Activated B cell treated with CpG ODN at 0.5 μM for 24 hours (primary cell): Measurements from ENCODE around the gene PRR11. TPM values are rescaled to one million over a fixed set of nuclear protein-coding genes. Genes with fewer than 3 reads are reported as not detected.

Experiments
- ATAC-seq: fragments of 200-7000 bp; cut with Tn5 transposase; one replicate; pipeline ENCODE4 v1.10.0; 2021; ENCODE audit warnings: low read depth, mild to moderate bottlenecking, moderate library complexity
- CTCF ChIA-PET: fragments of 350-600 bp; sonication (Branson Sonifier 250); formaldehyde crosslinking; loops from one replicate; lab custom pipeline; 2021; ENCODE audit warnings: antibody characterized with exemption; lab: Charles Lee
- POLR2A ChIA-PET: fragments of 350-600 bp; sonication (Branson Sonifier 250); formaldehyde crosslinking; loops from one replicate; lab custom pipeline; 2021; ENCODE audit warnings: antibody characterized with exemption; lab: Charles Lee
- DNase-seq: peaks from one replicate; pipeline ENCODE4 v3.0.0; 2022
- H3K27ac Mint-ChIP-seq: one replicate; pipeline ENCODE4 v1.8.0; 2020; ENCODE audit warnings: mixed read lengths
- H3K27me3 Mint-ChIP-seq: one replicate; pipeline ENCODE4 v1.8.0; 2021; ENCODE audit warnings: mixed read lengths
- H3K36me3 Mint-ChIP-seq: one replicate; pipeline ENCODE4 v1.8.0; 2021; ENCODE audit warnings: low read depth, mixed read lengths
- H3K4me1 Mint-ChIP-seq: one replicate; pipeline ENCODE4 v1.8.0; 2021; ENCODE audit warnings: mixed read lengths
- H3K4me3 Mint-ChIP-seq: one replicate; pipeline ENCODE4 v1.8.0; 2020; ENCODE audit warnings: mild to moderate bottlenecking, mixed read lengths
- H3K9me3 Mint-ChIP-seq: one replicate; pipeline ENCODE4 v1.8.0; 2020; ENCODE audit warnings: mixed read lengths
- CTCF ChIP-seq: fragments of 200-600 bp; IDR thresholded peaks from one replicate; pipeline ENCODE4 v1.8.0; 2022; ENCODE audit warnings: antibody characterized with exemption, mild to moderate bottlenecking
- intact Hi-C: fragments of 100-400 bp; cut with micrococcal nuclease; formaldehyde crosslinking; loops from one replicate; pipeline ENCODE4 v1.15.1; 2024
- total RNA-seq: library from RNA; stranded (reverse); gene quantifications from 2 replicates; pipeline ENCODE4 v1.2.3, GENCODE V29; 2022

PRR11 gene
- total RNA-seq, 1 donor from 2014 or later, result 4.8 TPM

DNA sequence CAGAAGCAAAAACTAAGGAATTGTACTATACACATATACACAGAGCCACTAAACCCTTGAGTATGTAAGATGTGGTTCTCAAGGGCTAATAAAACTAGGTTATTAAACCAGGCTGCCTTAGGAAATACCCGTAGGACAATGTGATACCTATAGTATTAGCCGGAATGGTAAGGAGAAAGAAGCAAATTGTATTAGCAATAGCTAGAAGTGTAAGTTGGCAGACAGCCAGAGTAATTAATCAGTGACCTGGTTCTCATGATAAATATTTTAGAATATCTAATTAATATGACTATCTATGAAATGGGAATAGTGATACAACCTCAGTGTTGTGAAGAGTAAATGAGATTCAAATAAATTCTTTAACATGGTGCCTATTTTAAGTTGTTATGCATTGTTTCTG lies 83.4 kb downstream of the PRR11 start:
- Mint-ChIP-seq H3K4me1 (no peaks in the 10 kb centered on the region), H3K27me3 (no peaks in the 10 kb centered on the region), H3K4me3 (no peak overlapping the region), H3K36me3 (no peaks in the 10 kb centered on the region), H3K27ac (no peak overlapping the region), H3K9me3 (no peaks in the 10 kb centered on the region)
- intact Hi-C loops, result no loop called here
- no peak for ATAC-seq
- TF ChIP-seq CTCF, result no peak
- ChIA-PET POLR2A (no interaction called here), CTCF (no interaction called here)
- DNase-seq, result no peak

- H3K4me3 Mint-ChIP-seq, result no peak overlapping the region
- no peaks in the 10 kb centered on the region for H3K9me3 Mint-ChIP-seq
- no peaks in the 10 kb centered on the region for H3K36me3 Mint-ChIP-seq
- DNase-seq (no peak), ATAC-seq (no peak)
- H3K4me1 Mint-ChIP-seq, result no peaks in the 10 kb centered on the region
- TF ChIP-seq CTCF, result no peak
- H3K27me3 Mint-ChIP-seq, result no peaks in the 10 kb centered on the region
- no peak overlapping the region for H3K27ac Mint-ChIP-seq
- intact Hi-C loops, result no loop called here
- ChIA-PET POLR2A (no interaction called here), CTCF (no interaction called here)
Observed at GRCh38 chr17:59244081-59244480, 88.5 kb downstream of the PRR11 start.

Other genes starting within 250 kb of the PRR11 start
- 16.4 and 17.3 TPM in 2 replicates for gene TRIM37, start 48.9 kb upstream of the PRR11 start, total RNA-seq
- gene SKA2, start 560 bp upstream of the PRR11 start, total RNA-seq, result 16.9 and 17.0 TPM in 2 replicates
- gene SMG8, start 54.3 kb downstream of the PRR11 start, total RNA-seq, result 18.5 and 19.6 TPM in 2 replicates
- gene GDPD1, start 64.8 kb downstream of the PRR11 start, total RNA-seq, result 0.71 and 1.2 TPM in 2 replicates
- gene YPEL2, start 175.9 kb downstream of the PRR11 start, total RNA-seq, result 18.3 and 19.5 TPM in 2 replicates